ENCODE results near the gene STEAP1B. TPM values are rescaled to one million over a fixed set of nuclear protein-coding genes. Genes with fewer than 3 reads are reported as not detected.
"Not testable (repeated sequence)": the region's sequence is repeated elsewhere in the genome, so short reads cannot be mapped to it uniquely, and the experiment has no call there.

STEAP1B gene
- total and polyA plus RNA-seq, 8 donors, result not detected

- H3K27me3 ChIP-seq, result no peaks in the 10 kb centered on the region
- intact Hi-C loops (cut with DNase I), result no loop called here
- H3K9me3 ChIP-seq, result no peaks in the 10 kb centered on the region
- H3K4me3 ChIP-seq, result no peak overlapping the region
- DNase-seq, result no peak
- H3K4me1 ChIP-seq, result no peaks in the 10 kb centered on the region
- peak overlapping the region in 2 of 4 donors; percentile 9 to 53 for H3K27ac ChIP-seq
- no peak for TF ChIP-seq CTCF (IDR thresholded peaks at IDR 0.05)
- H3K36me3 ChIP-seq, result no peaks in the 10 kb centered on the region
- ATAC-seq, result peak in 3 of 4 donors; percentile 27 to 48 (median 36)
- no peak for FAIRE-seq
- 74 to 79% methylated on average over 11 of the region's 11 CpGs for WGBS, 2 donors
Measured at GRCh38 chr7:22433710-22434460, 66.1 kb downstream of the STEAP1B start.

GRCh38 chr7:22433165-22433700, 66.8 kb downstream of the STEAP1B start:
- DNase-seq; H3K27me3 ChIP-seq; H3K4me1 ChIP-seq; intact Hi-C loops (cut with DNase I); FAIRE-seq; H3K9me3 ChIP-seq; H3K36me3 ChIP-seq; H3K4me3 ChIP-seq: not testable (repeated sequence)
- 93 to 94% methylated on average over 2 of the region's 2 CpGs for WGBS, 2 donors
- ATAC-seq, result peak in 3 of 4 donors; percentile 38 to 63 (median 54)
- H3K27ac ChIP-seq, result peak overlapping the region in 2 of 4 donors; percentile 46 to 53

- Histone ChIP-seq H3K4me3 (no peak overlapping the region), H3K9me3 (no peaks in the 10 kb centered on the region), H3K27ac (peak overlapping the region in 1 of 4 donors; percentile 53), H3K4me1 (no peaks in the 10 kb centered on the region), H3K27me3 (no peaks in the 10 kb centered on the region), H3K36me3 (no peaks in the 10 kb centered on the region)
- no peak for ATAC-seq
- 94 to 95% methylated on average over 3 of the region's 3 CpGs for WGBS, 2 donors
- DNase-seq, result no peak
- no peak for FAIRE-seq
- TF ChIP-seq CTCF (IDR thresholded peaks at IDR 0.05), result no peak
- intact Hi-C loops (cut with DNase I), result no loop called here
Measured at GRCh38 chr7:22432203-22432718, 67.7 kb downstream of the STEAP1B start.

GRCh38 chr7:22430457-22430856, 69.5 kb downstream of the STEAP1B start:
- Histone ChIP-seq H3K27me3 (no peaks in the 10 kb centered on the region), H3K4me1 (no peaks in the 10 kb centered on the region), H3K9me3 (no peaks in the 10 kb centered on the region), H3K4me3 (no peak overlapping the region), H3K27ac (no peak overlapping the region), H3K36me3 (no peaks in the 10 kb centered on the region)
- ATAC-seq (no peak), FAIRE-seq (no peak), DNase-seq (no peak)
- WGBS, 2 donors, result 80 to 84% methylated on average over 5 of the region's 5 CpGs
- no peak for TF ChIP-seq CTCF (IDR thresholded peaks at IDR 0.05)
- intact Hi-C loops (cut with DNase I), result no loop called here

- no peak overlapping the region for H3K27ac ChIP-seq
- H3K27me3 ChIP-seq, result no peaks in the 10 kb centered on the region
- no peaks in the 10 kb centered on the region for H3K4me1 ChIP-seq
- H3K9me3 ChIP-seq, result no peaks in the 10 kb centered on the region
- H3K36me3 ChIP-seq, result no peaks in the 10 kb centered on the region
- WGBS, 2 donors, result 78 to 88% methylated on average over 2 of the region's 2 CpGs
- no peak for FAIRE-seq
- no peak for TF ChIP-seq CTCF (IDR thresholded peaks at IDR 0.05)
- no peak for ATAC-seq
- intact Hi-C loops (cut with DNase I), result no loop called here
- DNase-seq, result no peak
- H3K4me3 ChIP-seq, result no peak overlapping the region
Measured at GRCh38 chr7:22429386-22429785, 70.6 kb downstream of the STEAP1B start.
